Astrocyte of the cerebellum (primary cell): ENCODE measurements around the gene NFASC.

Source experiments
- DNase-seq: peaks from one replicate; pipeline ENCODE4 v3.0.0-alpha.2; 2011; ENCODE audit warnings: low read depth
- H3K4me3 ChIP-seq: 2 replicates; pipeline ENCODE4 v1.5.1; 2011; ENCODE audit warnings: mild to moderate bottlenecking, low read depth, low read length, moderate library complexity
- CTCF ChIP-seq: IDR thresholded peaks from 2 replicates; pipeline ENCODE4 v1.5.1; 2012; ENCODE audit warnings: low read length, low read depth, moderate library complexity, mild to moderate bottlenecking; ENCODE audit errors: missing control alignments
- in situ Hi-C: cut with HindIII; loops from 2 replicates; pipeline ENCODE4 v1.10.0; 2017; ENCODE audit warnings: low sequenced_read_pairs

NFASC gene

GRCh38 chr1:205061665-205062069, 191.0 kb downstream of the NFASC start:
- H3K4me3 ChIP-seq = no peak overlapping the region
- TF ChIP-seq CTCF = peak; percentile 91
- in situ Hi-C loops = no loop called here
- peak; percentile 45 for DNase-seq

- no peak for TF ChIP-seq CTCF
- no peak for DNase-seq
- in situ Hi-C loops = no loop called here
- no peak overlapping the region for H3K4me3 ChIP-seq
These were observed 191.7 kb downstream of the NFASC start for GRCh38 chr1:205062319-205062718.

- no peak for TF ChIP-seq CTCF
- H3K4me3 ChIP-seq = no peak overlapping the region
- no peak for DNase-seq
- in situ Hi-C loops = no loop called here
These were observed 192.2 kb downstream of the NFASC start for GRCh38 chr1:205062895-205063294.

- no peak for TF ChIP-seq CTCF
- no peak for DNase-seq
- in situ Hi-C loops = no loop called here
- H3K4me3 ChIP-seq = no peak overlapping the region
These were observed 193.6 kb downstream of the NFASC start for GRCh38 chr1:205064301-205064700.

GRCh38 chr1:205064741-205065316, 194.2 kb downstream of the NFASC start:
- TF ChIP-seq CTCF = no peak
- no peak overlapping the region for H3K4me3 ChIP-seq
- DNase-seq = no peak
- in situ Hi-C loops = no loop called here

GRCh38 chr1:205065666-205066065, 195.0 kb downstream of the NFASC start:
- DNase-seq = no peak
- in situ Hi-C loops = no loop called here
- no peak overlapping the region for H3K4me3 ChIP-seq
- no peak for TF ChIP-seq CTCF
